ENCODE results near the gene PXYLP1. TPM values are rescaled to one million over a fixed set of nuclear protein-coding genes. Genes with fewer than 3 reads are reported as not detected.

PXYLP1 gene
- total RNA-seq, 1 donor: 6.5 TPM

DNA sequence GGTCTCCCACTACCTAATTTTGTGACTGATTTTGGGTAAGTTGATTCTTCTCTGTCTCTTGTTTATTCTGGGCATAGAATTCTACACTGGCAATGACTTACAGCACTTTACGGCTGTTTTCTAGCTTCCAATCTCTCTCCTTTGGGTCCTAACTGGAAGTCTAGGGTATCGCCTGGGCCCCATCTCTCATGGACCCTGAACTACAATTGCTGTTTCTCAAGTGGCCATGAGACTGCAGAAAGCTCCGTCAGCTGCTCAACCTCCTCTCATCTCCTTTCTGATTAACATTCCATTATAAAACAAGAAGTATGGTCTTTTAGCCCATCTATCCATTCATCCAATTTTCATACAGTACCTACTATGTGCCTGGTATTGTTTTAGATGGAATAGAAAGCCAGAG, 4.4 kb upstream of the PXYLP1 start:
- Histone ChIP-seq H2AFZ (ENCODE audit: low read length) (no peak overlapping the region), H4K20me1 (ENCODE audit: insufficient read depth, low read length) (no peaks in the 10 kb centered on the region), H3K36me3 (ENCODE audit: insufficient read depth, low read length) (no peaks in the 10 kb centered on the region), H3K4me3 (ENCODE audit: insufficient read depth, low read length) (no peak overlapping the region), H3K27me3 (ENCODE audit: insufficient read depth, low read length) (no peaks in the 10 kb centered on the region), H3K4me2 (ENCODE audit: insufficient read depth, low read length) (no peak overlapping the region), H3K79me2 (ENCODE audit: insufficient read depth, low read length) (no peaks in the 10 kb centered on the region), H3K9me3 (ENCODE audit: low read depth, low read length) (no peaks in the 10 kb centered on the region), H3K4me1 (ENCODE audit: insufficient read depth, low read length) (peaks cover 4% of the 10 kb centered on the region), H3K27ac (ENCODE audit: low read depth, low read length) (no peak overlapping the region)
- DNase-seq (ENCODE audit: insufficient read length, low spot score, missing footprints): no peak
- TF ChIP-seq, protein P1, sequence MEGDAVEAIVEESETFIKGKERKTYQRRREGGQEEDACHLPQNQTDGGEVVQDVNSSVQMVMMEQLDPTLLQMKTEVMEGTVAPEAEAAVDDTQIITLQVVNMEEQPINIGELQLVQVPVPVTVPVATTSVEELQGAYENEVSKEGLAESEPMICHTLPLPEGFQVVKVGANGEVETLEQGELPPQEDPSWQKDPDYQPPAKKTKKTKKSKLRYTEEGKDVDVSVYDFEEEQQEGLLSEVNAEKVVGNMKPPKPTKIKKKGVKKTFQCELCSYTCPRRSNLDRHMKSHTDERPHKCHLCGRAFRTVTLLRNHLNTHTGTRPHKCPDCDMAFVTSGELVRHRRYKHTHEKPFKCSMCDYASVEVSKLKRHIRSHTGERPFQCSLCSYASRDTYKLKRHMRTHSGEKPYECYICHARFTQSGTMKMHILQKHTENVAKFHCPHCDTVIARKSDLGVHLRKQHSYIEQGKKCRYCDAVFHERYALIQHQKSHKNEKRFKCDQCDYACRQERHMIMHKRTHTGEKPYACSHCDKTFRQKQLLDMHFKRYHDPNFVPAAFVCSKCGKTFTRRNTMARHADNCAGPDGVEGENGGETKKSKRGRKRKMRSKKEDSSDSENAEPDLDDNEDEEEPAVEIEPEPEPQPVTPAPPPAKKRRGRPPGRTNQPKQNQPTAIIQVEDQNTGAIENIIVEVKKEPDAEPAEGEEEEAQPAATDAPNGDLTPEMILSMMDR (IDR thresholded peaks at IDR 0.05; ENCODE audit: extremely low read depth, low read depth, low read length): no peak

DNA sequence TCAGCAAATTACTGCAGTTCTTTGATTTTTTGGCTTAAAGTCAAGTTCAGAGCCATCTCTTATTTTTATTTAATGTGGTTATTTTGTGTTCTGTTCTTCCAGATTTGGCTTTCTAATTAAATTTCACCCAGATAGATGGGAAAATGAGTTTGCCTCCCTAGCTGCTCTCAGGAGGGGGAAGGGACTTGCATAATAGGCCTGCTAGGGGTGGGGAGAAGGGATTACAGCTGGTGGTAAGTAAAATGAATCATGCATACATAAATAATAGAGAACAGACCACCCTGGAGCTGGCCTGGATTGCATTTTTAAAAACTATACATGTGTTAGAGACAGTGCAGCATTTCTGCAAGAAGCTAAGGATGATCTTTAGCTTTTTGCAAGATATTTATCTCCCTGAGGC, 3.9 kb upstream of the PXYLP1 start:
- DNase-seq (ENCODE audit: insufficient read length, low spot score, missing footprints): peak; percentile 57
- no peak overlapping the region for H3K4me2 ChIP-seq (ENCODE audit: insufficient read depth, low read length)
- no peaks in the 10 kb centered on the region for H4K20me1 ChIP-seq (ENCODE audit: insufficient read depth, low read length)
- peaks cover 8% of the 10 kb centered on the region for H3K4me1 ChIP-seq (ENCODE audit: insufficient read depth, low read length)
- H3K4me3 ChIP-seq (ENCODE audit: insufficient read depth, low read length): no peak overlapping the region
- no peaks in the 10 kb centered on the region for H3K27me3 ChIP-seq (ENCODE audit: insufficient read depth, low read length)
- no peak overlapping the region for H2AFZ ChIP-seq (ENCODE audit: low read length)
- no peaks in the 10 kb centered on the region for H3K36me3 ChIP-seq (ENCODE audit: insufficient read depth, low read length)
- no peaks in the 10 kb centered on the region for H3K9me3 ChIP-seq (ENCODE audit: low read depth, low read length)
- H3K27ac ChIP-seq (ENCODE audit: low read depth, low read length): no peak overlapping the region
- H3K79me2 ChIP-seq (ENCODE audit: insufficient read depth, low read length): no peaks in the 10 kb centered on the region
- TF ChIP-seq, protein P1 (IDR thresholded peaks at IDR 0.05; ENCODE audit: extremely low read depth, low read depth, low read length): no peak

DNA sequence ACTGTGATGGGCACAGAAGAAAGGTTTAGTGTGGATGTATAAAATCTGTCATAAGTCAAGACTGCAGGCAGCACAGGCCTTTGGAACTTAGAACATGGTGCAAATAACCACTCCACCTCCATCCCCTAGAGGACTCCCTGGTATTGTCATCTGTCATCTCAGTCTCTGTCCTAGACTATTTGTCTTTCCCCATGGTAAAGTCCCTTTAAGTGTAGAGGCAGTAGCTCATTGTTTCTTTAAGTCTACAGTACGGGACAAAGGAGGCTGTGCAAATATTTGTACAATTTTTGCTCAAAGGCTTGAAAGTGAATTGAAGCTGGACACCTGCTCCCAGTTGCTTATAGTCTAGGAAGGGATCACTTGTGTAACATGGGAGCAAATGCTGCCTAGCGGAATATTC, 3.2 kb upstream of the PXYLP1 start:
- TF ChIP-seq, protein P1 (IDR thresholded peaks at IDR 0.05; ENCODE audit: extremely low read depth, low read depth, low read length): no peak
- Histone ChIP-seq H2AFZ (ENCODE audit: low read length) (no peak overlapping the region), H3K79me2 (ENCODE audit: insufficient read depth, low read length) (no peaks in the 10 kb centered on the region), H3K4me3 (ENCODE audit: insufficient read depth, low read length) (no peak overlapping the region), H3K4me1 (ENCODE audit: insufficient read depth, low read length) (peaks cover 8% of the 10 kb centered on the region), H3K4me2 (ENCODE audit: insufficient read depth, low read length) (no peak overlapping the region), H3K27ac (ENCODE audit: low read depth, low read length) (no peak overlapping the region), H4K20me1 (ENCODE audit: insufficient read depth, low read length) (no peaks in the 10 kb centered on the region), H3K9me3 (ENCODE audit: low read depth, low read length) (no peaks in the 10 kb centered on the region), H3K27me3 (ENCODE audit: insufficient read depth, low read length) (no peaks in the 10 kb centered on the region), H3K36me3 (ENCODE audit: insufficient read depth, low read length) (no peaks in the 10 kb centered on the region)
- no peak for DNase-seq (ENCODE audit: insufficient read length, low spot score, missing footprints)

DNA sequence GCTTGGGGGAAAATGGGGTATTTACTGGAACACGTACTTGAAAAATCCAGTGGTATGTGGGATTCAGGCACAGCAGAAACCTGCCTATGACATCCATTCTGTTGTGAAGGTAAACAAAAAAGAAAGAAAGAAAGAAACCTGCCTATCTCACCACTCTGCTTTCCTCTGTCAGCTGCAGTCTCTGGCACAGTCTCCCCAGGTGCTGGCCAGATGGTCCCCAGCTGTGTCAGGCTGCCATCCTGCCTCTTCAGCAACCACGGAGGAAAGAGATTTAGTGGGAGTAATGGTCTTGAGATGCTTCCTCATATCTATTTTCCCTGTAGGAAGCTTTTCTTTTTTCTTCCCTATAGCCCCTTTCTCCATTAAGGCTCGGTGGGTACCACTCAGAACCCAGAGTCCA, 2.5 kb upstream of the PXYLP1 start:
- Histone ChIP-seq H3K27me3 (ENCODE audit: insufficient read depth, low read length) (no peaks in the 10 kb centered on the region), H3K36me3 (ENCODE audit: insufficient read depth, low read length) (no peaks in the 10 kb centered on the region), H3K79me2 (ENCODE audit: insufficient read depth, low read length) (no peaks in the 10 kb centered on the region), H4K20me1 (ENCODE audit: insufficient read depth, low read length) (no peaks in the 10 kb centered on the region), H3K4me1 (ENCODE audit: insufficient read depth, low read length) (peaks cover 8% of the 10 kb centered on the region), H3K4me3 (ENCODE audit: insufficient read depth, low read length) (no peak overlapping the region), H3K4me2 (ENCODE audit: insufficient read depth, low read length) (no peak overlapping the region), H2AFZ (ENCODE audit: low read length) (no peak overlapping the region), H3K9me3 (ENCODE audit: low read depth, low read length) (no peaks in the 10 kb centered on the region), H3K27ac (ENCODE audit: low read depth, low read length) (no peak overlapping the region)
- TF ChIP-seq, protein P1 (IDR thresholded peaks at IDR 0.05; ENCODE audit: extremely low read depth, low read depth, low read length): no peak
- DNase-seq (ENCODE audit: insufficient read length, low spot score, missing footprints): no peak

Data from osteoblast (primary cell).